ENCODE results near the gene QARS1.

- TF ChIP-seq, protein P1, sequence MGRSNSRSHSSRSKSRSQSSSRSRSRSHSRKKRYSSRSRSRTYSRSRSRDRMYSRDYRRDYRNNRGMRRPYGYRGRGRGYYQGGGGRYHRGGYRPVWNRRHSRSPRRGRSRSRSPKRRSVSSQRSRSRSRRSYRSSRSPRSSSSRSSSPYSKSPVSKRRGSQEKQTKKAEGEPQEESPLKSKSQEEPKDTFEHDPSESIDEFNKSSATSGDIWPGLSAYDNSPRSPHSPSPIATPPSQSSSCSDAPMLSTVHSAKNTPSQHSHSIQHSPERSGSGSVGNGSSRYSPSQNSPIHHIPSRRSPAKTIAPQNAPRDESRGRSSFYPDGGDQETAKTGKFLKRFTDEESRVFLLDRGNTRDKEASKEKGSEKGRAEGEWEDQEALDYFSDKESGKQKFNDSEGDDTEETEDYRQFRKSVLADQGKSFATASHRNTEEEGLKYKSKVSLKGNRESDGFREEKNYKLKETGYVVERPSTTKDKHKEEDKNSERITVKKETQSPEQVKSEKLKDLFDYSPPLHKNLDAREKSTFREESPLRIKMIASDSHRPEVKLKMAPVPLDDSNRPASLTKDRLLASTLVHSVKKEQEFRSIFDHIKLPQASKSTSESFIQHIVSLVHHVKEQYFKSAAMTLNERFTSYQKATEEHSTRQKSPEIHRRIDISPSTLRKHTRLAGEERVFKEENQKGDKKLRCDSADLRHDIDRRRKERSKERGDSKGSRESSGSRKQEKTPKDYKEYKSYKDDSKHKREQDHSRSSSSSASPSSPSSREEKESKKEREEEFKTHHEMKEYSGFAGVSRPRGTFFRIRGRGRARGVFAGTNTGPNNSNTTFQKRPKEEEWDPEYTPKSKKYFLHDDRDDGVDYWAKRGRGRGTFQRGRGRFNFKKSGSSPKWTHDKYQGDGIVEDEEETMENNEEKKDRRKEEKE (IDR thresholded peaks at IDR 0.05): no peak
- no peak for TF ChIP-seq EP300 (IDR thresholded peaks at IDR 0.05; ENCODE audit: borderline replicate concordance in 1 of 2, control insufficient read depth in 1 of 2, low read depth in 2 of 2, low read length in 2 of 2)
- TF ChIP-seq, protein P2, sequence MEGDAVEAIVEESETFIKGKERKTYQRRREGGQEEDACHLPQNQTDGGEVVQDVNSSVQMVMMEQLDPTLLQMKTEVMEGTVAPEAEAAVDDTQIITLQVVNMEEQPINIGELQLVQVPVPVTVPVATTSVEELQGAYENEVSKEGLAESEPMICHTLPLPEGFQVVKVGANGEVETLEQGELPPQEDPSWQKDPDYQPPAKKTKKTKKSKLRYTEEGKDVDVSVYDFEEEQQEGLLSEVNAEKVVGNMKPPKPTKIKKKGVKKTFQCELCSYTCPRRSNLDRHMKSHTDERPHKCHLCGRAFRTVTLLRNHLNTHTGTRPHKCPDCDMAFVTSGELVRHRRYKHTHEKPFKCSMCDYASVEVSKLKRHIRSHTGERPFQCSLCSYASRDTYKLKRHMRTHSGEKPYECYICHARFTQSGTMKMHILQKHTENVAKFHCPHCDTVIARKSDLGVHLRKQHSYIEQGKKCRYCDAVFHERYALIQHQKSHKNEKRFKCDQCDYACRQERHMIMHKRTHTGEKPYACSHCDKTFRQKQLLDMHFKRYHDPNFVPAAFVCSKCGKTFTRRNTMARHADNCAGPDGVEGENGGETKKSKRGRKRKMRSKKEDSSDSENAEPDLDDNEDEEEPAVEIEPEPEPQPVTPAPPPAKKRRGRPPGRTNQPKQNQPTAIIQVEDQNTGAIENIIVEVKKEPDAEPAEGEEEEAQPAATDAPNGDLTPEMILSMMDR (IDR thresholded peaks at IDR 0.05 in 2 of 3, conservative IDR thresholded peaks at IDR 0.05 in 1 of 3; ENCODE audit: control insufficient read depth in 2 of 3, extremely low read depth in 1 of 3, insufficient read depth in 1 of 3, low read depth in 3 of 3, low read length in 3 of 3): no peak
- TF ChIP-seq EZH2 (IDR thresholded peaks at IDR 0.05; ENCODE audit: borderline replicate concordance, control insufficient read depth, low read depth, low read length): no peak
- no peak for TF ChIP-seq TAF1 (IDR thresholded peaks at IDR 0.05; ENCODE audit: borderline replicate concordance, low read depth, low read length)
- no peak for TF ChIP-seq SUZ12 (IDR thresholded peaks at IDR 0.05; ENCODE audit: unreplicated experiment)
- no peak for TF ChIP-seq NFIC (IDR thresholded peaks at IDR 0.05; ENCODE audit: low read depth, low read length)
Observed at GRCh38 chr3:49148159-49148558, 43.6 kb upstream of the QARS1 start.
